ENCODE data around the gene ADAT3. TPM values are rescaled to one million over a fixed set of nuclear protein-coding genes. Genes with fewer than 3 reads are reported as not detected.

ADAT3 gene
- total RNA-seq, 2 experiments from 2014 or later = 7.9 to 16.4 TPM

DNA sequence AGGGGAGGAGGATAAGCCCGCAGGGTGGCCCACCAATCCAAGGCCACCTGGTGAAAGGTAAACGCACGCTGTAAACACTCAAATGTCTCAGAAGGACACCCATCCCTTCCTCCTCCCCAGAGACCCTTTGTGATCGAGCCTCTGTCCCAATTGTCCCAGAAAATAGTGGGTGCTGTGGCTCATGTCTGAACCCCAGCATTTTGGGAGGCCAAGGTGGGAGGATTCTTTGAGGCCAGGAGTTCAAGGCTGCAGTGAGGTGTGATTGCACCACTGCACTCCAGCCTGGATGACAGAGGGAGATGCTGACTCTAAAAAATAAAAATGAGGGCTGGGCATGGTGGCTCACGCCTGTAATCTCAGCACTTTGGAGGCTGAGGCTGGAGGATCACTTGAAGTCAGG, 16.8 kb upstream of the ADAT3 start:
- H3K9me3 ChIP-seq (ENCODE audit: low read length) = no peaks in the 10 kb centered on the region
- no peak overlapping the region for H3K4me3 ChIP-seq (ENCODE audit: low read depth, low read length, poor library complexity, severe bottlenecking)
- H3K36me3 ChIP-seq (ENCODE audit: insufficient read depth, low read length) = no peaks in the 10 kb centered on the region
- H4K20me1 ChIP-seq (ENCODE audit: insufficient read depth, low read length) = 0 out of 2 replicates have a peak, but pooled peaks cover 5% of the 10 kb centered on the region
- peaks cover 16% of the 10 kb centered on the region for H3K79me2 ChIP-seq (ENCODE audit: insufficient read depth, low read depth, low read length)
- no peak overlapping the region for H3K27ac ChIP-seq (ENCODE audit: low read depth, low read length, poor library complexity, severe bottlenecking)
- H2AFZ ChIP-seq (ENCODE audit: low read length) = no peak overlapping the region
- CTCF ChIA-PET (ENCODE audit: unreplicated experiment) = no interaction called here
- no peak for TF ChIP-seq EZH2phosphoT487 (IDR thresholded peaks at IDR 0.05; ENCODE audit: borderline replicate concordance, low read depth, low read length)
- TF ChIP-seq, protein P1, sequence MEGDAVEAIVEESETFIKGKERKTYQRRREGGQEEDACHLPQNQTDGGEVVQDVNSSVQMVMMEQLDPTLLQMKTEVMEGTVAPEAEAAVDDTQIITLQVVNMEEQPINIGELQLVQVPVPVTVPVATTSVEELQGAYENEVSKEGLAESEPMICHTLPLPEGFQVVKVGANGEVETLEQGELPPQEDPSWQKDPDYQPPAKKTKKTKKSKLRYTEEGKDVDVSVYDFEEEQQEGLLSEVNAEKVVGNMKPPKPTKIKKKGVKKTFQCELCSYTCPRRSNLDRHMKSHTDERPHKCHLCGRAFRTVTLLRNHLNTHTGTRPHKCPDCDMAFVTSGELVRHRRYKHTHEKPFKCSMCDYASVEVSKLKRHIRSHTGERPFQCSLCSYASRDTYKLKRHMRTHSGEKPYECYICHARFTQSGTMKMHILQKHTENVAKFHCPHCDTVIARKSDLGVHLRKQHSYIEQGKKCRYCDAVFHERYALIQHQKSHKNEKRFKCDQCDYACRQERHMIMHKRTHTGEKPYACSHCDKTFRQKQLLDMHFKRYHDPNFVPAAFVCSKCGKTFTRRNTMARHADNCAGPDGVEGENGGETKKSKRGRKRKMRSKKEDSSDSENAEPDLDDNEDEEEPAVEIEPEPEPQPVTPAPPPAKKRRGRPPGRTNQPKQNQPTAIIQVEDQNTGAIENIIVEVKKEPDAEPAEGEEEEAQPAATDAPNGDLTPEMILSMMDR (conservative IDR thresholded peaks at IDR 0.05; ENCODE audit: low read length) = no peak
- no peak overlapping the region for H3K4me2 ChIP-seq (ENCODE audit: low read length)
- POLR2A ChIA-PET = no interaction called here
- intact Hi-C loops (cut with micrococcal nuclease; ENCODE audit: unreplicated experiment) = no loop called here
- BruUV-seq (replicated peaks) = no TSS peak
- no peaks in the 10 kb centered on the region for H3K9me2 ChIP-seq (ENCODE audit: insufficient read depth, low read length)
- H3K4me1 ChIP-seq (ENCODE audit: insufficient read depth, low read length, poor library complexity, severe bottlenecking) = peaks cover 20% of the 10 kb centered on the region
- no peak for DNase-seq (ENCODE audit: low spot score)

DNA sequence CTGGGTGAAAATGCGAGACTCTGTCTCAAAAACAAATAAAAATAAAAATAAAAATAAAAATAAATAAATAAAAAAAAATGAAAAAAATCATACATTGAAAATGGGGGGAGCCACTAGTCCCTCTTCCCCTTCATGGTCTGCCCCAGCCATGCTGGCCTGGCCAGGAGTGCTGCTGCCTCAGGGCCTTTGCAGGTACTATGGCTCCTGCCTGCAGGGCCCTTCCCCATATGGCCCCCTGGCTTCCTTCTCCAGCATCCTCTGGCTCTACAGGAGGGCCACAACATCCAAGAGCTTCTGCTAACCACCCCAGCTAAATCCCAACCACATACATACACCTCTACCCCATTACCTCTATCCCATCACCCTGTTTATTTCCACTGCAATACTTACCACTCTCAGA, 15.3 kb upstream of the ADAT3 start:
- Histone ChIP-seq H3K27ac (ENCODE audit: low read depth, low read length, poor library complexity, severe bottlenecking) (no peak overlapping the region), H3K4me2 (ENCODE audit: low read length) (no peak overlapping the region), H3K36me3 (ENCODE audit: insufficient read depth, low read length) (no peaks in the 10 kb centered on the region), H3K4me1 (ENCODE audit: insufficient read depth, low read length, poor library complexity, severe bottlenecking) (peaks cover 16% of the 10 kb centered on the region), H3K9me3 (ENCODE audit: low read length) (no peaks in the 10 kb centered on the region), H3K4me3 (ENCODE audit: low read depth, low read length, poor library complexity, severe bottlenecking) (no peak overlapping the region), H2AFZ (ENCODE audit: low read length) (no peak overlapping the region), H3K9me2 (ENCODE audit: insufficient read depth, low read length) (no peaks in the 10 kb centered on the region), H4K20me1 (ENCODE audit: insufficient read depth, low read length) (no peaks in the 10 kb centered on the region), H3K79me2 (ENCODE audit: insufficient read depth, low read depth, low read length) (peaks cover under 1% of the 10 kb centered on the region)
- no peak for TF ChIP-seq EZH2phosphoT487 (IDR thresholded peaks at IDR 0.05; ENCODE audit: borderline replicate concordance, low read depth, low read length)
- TF ChIP-seq, protein P1 (conservative IDR thresholded peaks at IDR 0.05; ENCODE audit: low read length) = no peak
- intact Hi-C loops (cut with micrococcal nuclease; ENCODE audit: unreplicated experiment) = no loop called here
- CTCF ChIA-PET (ENCODE audit: unreplicated experiment) = no interaction called here
- no TSS peak for BruUV-seq (replicated peaks)
- DNase-seq (ENCODE audit: low spot score) = no peak
- POLR2A ChIA-PET = no interaction called here

DNA sequence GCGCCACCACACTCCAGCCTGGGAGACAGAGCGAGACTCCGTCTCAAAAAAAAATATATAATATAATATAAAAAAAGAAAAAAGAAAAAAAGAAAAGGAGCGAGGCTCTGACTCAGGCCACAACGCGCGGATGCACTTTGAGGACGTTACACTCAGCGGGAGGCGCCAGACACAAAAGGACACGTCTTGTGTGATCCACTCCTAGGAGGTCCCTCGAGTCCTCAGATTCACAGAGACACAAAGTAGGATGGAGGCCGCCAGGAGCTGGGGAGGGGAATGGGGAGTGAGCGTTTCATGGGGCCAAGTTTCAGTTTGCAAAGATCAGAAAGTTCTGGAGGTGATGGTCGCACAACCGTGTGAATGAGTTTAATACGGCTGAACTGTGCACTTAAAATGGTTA, 11.4 kb upstream of the ADAT3 start:
- CTCF ChIA-PET (ENCODE audit: unreplicated experiment) = no interaction called here
- BruUV-seq (replicated peaks) = no TSS peak

More for the DNA sequence above, 11.4 kb upstream of the ADAT3 start:
- intact Hi-C loops (cut with micrococcal nuclease; ENCODE audit: unreplicated experiment) = no loop called here
- no peak overlapping the region for H3K27ac ChIP-seq (ENCODE audit: low read depth, low read length, poor library complexity, severe bottlenecking)
- H3K36me3 ChIP-seq (ENCODE audit: insufficient read depth, low read length) = no peaks in the 10 kb centered on the region
- no peak for DNase-seq (ENCODE audit: low spot score)
- H3K4me3 ChIP-seq (ENCODE audit: low read depth, low read length, poor library complexity, severe bottlenecking) = no peak overlapping the region
- H3K9me3 ChIP-seq (ENCODE audit: low read length) = no peaks in the 10 kb centered on the region
- POLR2A ChIA-PET = no interaction called here
- peaks cover 47% of the 10 kb centered on the region for H3K4me1 ChIP-seq (ENCODE audit: insufficient read depth, low read length, poor library complexity, severe bottlenecking)
- no peaks in the 10 kb centered on the region for H3K9me2 ChIP-seq (ENCODE audit: insufficient read depth, low read length)
- no peaks in the 10 kb centered on the region for H4K20me1 ChIP-seq (ENCODE audit: insufficient read depth, low read length)
- H3K79me2 ChIP-seq (ENCODE audit: insufficient read depth, low read depth, low read length) = no peaks in the 10 kb centered on the region
- no peak for TF ChIP-seq EZH2phosphoT487 (IDR thresholded peaks at IDR 0.05; ENCODE audit: borderline replicate concordance, low read depth, low read length)
- TF ChIP-seq, protein P1 (conservative IDR thresholded peaks at IDR 0.05; ENCODE audit: low read length) = no peak
- H2AFZ ChIP-seq (ENCODE audit: low read length) = no peak overlapping the region
- no peak overlapping the region for H3K4me2 ChIP-seq (ENCODE audit: low read length)

All from OCI-LY7 (cell line).